Stimulated activated CD4-positive, alpha-beta T cell treated with anti-CD3 and anti-CD28 coated beads, Interleukin-15, amount 100 ng/mL, for 24 hours (primary cell): ENCODE measurements around the gene MAN1A1.

Experiments
- DNase-seq: peaks from one replicate; pipeline ENCODE4 v3.0.0-alpha.2; 2020

Gene MAN1A1

DNA sequence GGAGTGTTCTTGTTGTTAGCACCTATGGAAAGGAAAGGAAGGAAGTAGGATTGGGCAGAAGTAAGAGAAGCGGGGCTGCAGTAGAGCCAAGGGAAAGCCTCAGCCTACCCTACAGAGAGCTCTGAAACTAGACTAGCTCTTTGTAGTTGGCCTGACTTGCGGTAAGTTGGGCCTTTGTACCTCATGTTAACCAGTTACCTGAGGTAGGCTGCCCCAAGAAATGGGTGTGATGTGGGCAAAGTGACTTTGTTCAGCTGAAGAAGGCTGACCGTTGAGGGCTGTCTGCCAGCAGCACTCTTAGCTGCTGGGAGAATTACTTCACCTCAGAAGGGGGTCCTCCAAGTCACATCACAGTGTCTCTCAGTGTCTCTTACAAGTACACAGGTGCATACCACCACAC is 216.2 kb downstream of the MAN1A1 start:
- DNase-seq = no peak

DNA sequence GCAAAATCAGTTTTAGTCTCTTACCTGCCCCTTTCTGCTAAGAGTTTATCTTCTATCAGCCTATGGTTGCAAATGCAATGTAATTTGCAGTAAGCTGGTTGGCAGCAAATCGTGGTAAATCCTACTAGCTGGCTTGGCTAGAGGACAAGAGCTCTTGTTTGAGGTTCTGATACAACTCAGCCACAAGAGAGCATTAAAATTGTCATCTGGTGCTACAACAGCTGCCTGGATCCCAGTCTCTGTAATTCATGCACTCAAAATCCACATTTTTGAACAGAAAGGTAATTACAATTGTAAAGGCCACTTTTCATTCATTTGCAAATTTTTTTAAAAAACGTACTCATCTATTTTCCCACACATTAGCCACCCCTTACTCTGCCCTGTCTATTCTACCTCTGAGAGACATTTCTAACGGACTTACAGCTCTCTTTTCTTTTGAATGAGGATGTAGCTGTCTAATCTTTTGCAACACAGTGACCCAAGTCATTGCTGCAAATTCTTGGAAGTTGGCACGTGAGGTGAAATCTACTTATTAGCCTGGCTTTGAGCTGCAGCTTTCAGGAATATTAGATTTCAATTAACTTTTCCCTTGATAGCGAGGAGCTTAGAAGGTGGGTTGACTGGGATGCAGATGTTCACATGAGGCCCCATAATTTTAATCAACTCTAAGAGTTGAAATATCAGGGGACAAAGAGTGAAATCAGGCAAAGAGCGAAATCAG is 217.1 kb downstream of the MAN1A1 start:
- DNase-seq = no peak

DNA sequence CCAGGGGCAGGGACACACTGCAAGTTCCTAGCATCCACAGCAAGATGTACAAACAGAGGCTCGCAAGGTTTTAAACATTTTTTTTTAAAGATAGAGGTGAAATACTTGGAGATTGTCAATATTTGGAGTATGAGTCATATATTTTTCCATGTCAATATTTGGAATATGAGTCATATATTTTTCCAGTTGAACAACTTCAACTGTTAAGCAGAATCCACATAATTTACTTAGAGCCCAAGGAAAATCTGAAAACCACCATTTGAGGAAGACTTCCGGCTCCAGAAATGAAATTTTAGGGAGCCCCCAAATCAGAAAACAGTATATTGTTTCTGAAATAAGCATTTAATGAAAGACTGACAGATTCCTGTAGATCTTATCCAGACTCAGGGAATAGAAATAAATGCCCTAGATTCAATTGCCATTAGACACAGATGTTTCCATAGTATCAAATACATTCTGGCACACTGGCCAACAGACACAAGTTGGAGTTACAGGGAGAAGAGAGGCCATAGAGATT is 219.5 kb downstream of the MAN1A1 start:
- DNase-seq = no peak

DNA sequence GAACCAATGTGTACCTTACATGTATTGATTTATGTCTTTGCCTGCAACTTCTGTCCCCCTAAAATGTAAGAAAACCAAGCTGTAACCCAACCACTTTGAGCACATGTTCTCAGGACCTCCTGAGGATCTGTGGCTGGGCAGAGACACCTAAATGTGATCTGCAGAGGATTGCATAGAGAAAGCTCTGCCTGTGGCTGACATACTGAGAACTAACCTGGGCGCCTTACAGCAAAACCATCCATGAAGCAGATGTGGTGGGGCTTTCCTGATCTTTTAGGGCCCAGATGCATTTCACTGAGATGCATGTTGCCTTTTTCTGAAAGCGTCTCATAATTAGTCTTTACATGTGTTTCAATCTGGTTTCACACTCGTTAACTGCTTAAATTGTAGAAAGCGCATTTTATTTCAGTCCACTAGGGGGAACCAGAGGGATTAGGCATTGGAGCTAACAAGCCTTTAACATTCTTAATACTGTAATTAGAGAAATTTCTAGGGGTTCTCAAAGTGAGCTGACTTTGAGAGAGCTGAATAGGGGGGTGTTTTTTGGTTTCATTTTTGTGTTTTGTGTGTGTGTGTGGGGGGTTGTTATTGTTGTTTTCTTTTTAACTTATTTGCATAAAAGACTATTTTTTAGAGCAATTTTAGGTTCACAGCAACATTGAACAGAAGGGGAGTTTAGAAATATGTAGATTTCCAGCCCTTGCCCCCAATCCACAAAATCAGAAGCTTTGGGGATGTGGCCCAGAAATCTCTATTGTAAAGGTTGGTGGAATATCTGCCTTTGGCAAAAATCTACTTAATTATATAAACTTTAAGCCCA is 220.2 kb downstream of the MAN1A1 start:
- no peak for DNase-seq

DNA sequence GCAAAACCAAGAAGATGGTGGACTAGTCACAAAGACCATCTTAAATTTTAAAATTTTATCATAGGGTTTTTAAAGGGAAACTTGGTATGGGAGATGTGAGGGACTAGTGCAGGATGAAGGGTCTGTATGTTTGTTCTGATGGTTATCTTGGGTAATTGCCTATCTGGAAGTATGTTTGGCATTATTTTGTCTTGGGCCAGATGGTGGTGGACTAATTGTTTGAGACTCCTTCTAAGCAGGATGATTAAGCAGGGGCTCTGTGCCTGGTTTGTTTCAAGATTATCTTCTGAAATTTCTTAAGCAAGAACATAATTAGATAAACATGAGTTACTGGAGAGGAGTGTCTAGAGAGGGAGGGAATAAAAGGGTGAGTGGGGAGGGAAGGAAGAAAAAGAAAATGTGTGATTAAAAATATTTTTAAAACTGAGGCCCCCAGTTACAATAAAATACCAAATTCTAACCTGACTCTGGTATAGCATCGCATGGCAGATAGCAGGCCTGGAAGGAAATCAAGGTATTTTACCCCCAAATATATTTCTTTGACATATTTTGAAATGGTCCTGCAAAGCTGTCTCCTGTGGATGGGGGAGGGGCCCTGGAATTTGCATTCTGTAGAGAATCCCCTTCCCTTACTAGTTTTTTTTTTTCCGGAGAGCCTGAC is 221.2 kb downstream of the MAN1A1 start:
- DNase-seq = no peak

DNA sequence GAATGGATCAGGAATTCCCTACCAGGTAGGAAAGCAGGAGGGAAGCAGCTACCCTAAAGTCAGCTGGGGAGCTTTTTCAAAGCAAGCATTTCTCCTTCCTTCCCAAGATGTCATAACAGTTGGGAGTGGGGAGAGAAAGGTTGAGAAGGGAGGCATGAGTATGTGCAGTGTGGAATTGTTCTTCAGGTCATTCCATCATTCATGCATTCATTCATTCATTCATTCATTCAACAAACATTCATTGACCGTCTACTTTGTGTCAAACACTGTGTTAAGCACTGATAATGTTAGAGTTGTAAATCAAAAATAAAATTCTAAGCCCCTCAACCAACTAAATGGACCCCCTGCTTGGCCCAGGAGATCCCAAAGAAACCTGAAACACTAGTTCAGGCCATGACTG is 221.9 kb downstream of the MAN1A1 start:
- no peak for DNase-seq
